Calu3 (cell line): Measurements from ENCODE around the gene TGFB1I1. TPM values are rescaled to one million over a fixed set of nuclear protein-coding genes. Genes with fewer than 3 reads are reported as not detected.
A peak's percentile ranks its signal among the peaks of the same experiment; 100 is the strongest.

Experiments used
- BruUV-seq: library from RNA; stranded (reverse); fragments of 400-500 nt; replicated peaks from 2 replicates; lab custom pipeline; 2021; lab: Mats Ljungman, UMichigan
- CTCF ChIA-PET: fragments of 300-600 bp; sonication (Branson Sonifier 250); formaldehyde crosslinking; loops from one replicate; lab custom pipeline; 2022; ENCODE audit warnings: antibody characterized with exemption; lab: Charles Lee
- DNase-seq: peaks from one replicate; pipeline ENCODE4 v3.0.0; 2022
- H3K27ac Mint-ChIP-seq: one replicate; pipeline ENCODE4 v1.8.0; 2022; ENCODE audit warnings: mixed read lengths; ENCODE audit not compliant: unreplicated experiment
- H3K27me3 Mint-ChIP-seq: one replicate; pipeline ENCODE4 v1.8.0; 2022; ENCODE audit warnings: mixed read lengths; ENCODE audit not compliant: unreplicated experiment
- H3K36me3 Mint-ChIP-seq: one replicate; pipeline ENCODE4 v1.8.0; 2022; ENCODE audit warnings: mild to moderate bottlenecking, moderate library complexity, mixed read lengths; ENCODE audit not compliant: insufficient read depth, unreplicated experiment
- H3K4me1 Mint-ChIP-seq: one replicate; pipeline ENCODE4 v1.8.0; 2022; ENCODE audit warnings: mild to moderate bottlenecking, low read depth, mixed read lengths; ENCODE audit not compliant: unreplicated experiment
- H3K4me3 Mint-ChIP-seq: one replicate; pipeline ENCODE4 v1.8.0; 2022; ENCODE audit warnings: mild to moderate bottlenecking, low read depth, moderate library complexity, mixed read lengths; ENCODE audit not compliant: unreplicated experiment
- H3K9me3 Mint-ChIP-seq: one replicate; pipeline ENCODE4 v1.8.0; 2022; ENCODE audit warnings: low read depth, mixed read lengths; ENCODE audit not compliant: unreplicated experiment
- intact Hi-C: fragments of 100-400 bp; cut with micrococcal nuclease; formaldehyde crosslinking; loops from one replicate; pipeline ENCODE4 v1.10.0; 2022; ENCODE audit not compliant: unreplicated experiment
- total RNA-seq: library from RNA; stranded (reverse); gene quantifications from 2 replicates; pipeline ENCODE4 v1.2.3, GENCODE V29; 2022
- TF ChIP-seq, protein P1 (sequence below): fragments of 200-600 bp; IDR thresholded peaks from one replicate; pipeline ENCODE4 v1.8.0; 2022; ENCODE audit warnings: antibody characterized with exemption; ENCODE audit not compliant: unreplicated experiment

Gene TGFB1I1
- total RNA-seq, 1 experiment from 2014 or later = 18.7 TPM

DNA sequence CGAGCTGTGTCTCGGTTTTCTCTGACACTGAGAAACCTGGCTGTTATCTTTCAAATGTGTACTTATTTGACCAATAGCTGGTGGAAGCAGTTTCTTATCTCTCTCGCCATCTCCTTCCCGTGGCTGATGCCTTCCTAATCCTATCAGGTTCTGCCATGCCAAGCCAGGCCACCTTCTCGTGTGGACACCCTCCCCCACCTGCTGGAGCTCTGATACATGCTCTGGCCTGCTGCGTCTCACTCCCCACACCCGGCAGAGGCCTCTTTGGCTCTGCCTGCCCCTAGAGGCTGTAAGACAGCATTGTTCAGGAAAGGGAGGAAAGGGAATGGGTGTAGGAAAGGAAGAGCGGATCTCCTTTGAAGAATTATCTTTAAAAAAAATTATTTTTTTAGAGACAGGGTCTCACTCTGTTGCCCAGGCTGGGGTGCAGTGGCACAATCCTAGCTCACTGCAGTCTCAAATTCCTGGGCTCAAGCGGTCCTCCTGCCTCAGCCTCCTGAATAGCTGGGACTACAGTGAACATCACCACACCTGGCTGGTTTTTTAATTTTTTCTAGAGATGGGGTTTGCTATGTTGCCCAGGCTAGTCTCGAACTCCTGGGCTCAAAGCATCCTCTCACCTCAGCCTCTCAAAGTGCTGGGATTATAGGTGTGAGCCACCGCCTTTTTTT, 20.1 kb upstream of the TGFB1I1 start:
- no peaks in the 10 kb centered on the region for H3K9me3 Mint-ChIP-seq
- TF ChIP-seq, protein P1, sequence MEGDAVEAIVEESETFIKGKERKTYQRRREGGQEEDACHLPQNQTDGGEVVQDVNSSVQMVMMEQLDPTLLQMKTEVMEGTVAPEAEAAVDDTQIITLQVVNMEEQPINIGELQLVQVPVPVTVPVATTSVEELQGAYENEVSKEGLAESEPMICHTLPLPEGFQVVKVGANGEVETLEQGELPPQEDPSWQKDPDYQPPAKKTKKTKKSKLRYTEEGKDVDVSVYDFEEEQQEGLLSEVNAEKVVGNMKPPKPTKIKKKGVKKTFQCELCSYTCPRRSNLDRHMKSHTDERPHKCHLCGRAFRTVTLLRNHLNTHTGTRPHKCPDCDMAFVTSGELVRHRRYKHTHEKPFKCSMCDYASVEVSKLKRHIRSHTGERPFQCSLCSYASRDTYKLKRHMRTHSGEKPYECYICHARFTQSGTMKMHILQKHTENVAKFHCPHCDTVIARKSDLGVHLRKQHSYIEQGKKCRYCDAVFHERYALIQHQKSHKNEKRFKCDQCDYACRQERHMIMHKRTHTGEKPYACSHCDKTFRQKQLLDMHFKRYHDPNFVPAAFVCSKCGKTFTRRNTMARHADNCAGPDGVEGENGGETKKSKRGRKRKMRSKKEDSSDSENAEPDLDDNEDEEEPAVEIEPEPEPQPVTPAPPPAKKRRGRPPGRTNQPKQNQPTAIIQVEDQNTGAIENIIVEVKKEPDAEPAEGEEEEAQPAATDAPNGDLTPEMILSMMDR = peak; percentile 81
- H3K27ac Mint-ChIP-seq = peak overlapping the region; percentile 10
- H3K27me3 Mint-ChIP-seq = no peaks in the 10 kb centered on the region
- H3K4me3 Mint-ChIP-seq = no peak overlapping the region
- BruUV-seq = no TSS peak
- peaks cover 21% of the 10 kb centered on the region for H3K4me1 Mint-ChIP-seq
- peaks cover 35% of the 10 kb centered on the region for H3K36me3 Mint-ChIP-seq
- CTCF ChIA-PET = interaction anchor here (0.6 to 1.7 kb wide), 8 partner anchors 9 to 467 kb away, joined by 3 to 11 read pairs (median 4); partner anchors contain the start of genes HSD3B7, KAT8, ZNF267 and ZNF843
- intact Hi-C loops = loop anchor here (5.0 to 10.0 kb wide), 3 partner anchors 35 to 415 kb away; no protein-coding TSS in a partner anchor
- DNase-seq = peak; percentile 83

DNA sequence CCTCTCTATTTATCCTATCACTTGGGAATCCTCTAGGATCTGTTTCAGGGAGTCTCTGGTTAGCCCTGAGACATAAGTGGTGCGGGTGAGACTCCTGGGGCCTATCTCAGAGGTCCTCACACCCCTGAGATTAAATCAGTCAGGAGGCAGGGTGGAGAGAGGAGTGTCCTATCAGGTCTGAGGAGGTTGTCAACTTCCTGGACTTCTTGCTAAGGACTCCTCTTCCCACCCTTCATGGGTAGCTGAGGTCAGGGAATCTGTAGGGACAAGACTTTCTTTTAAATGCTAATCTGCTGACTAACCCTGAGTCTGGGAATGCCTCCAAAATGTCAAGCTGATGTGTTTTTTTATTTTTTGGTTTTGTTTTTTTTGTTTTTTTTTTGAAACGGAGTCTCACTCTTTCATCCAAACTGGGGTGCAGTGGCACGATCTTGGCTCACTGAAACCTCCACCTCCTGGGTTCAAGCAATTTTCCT, 19.3 kb upstream of the TGFB1I1 start:
- CTCF ChIA-PET = interaction anchor here (0.6 to 1.7 kb wide), 3 partner anchors 10 to 468 kb away, joined by 3 to 5 read pairs (median 3); partner anchors contain the start of genes HSD3B7 and ZNF843
- no TSS peak for BruUV-seq
- Mint-ChIP-seq H3K4me1 (peaks cover 21% of the 10 kb centered on the region), H3K4me3 (no peak overlapping the region), H3K36me3 (peaks cover 37% of the 10 kb centered on the region), H3K27ac (no peak overlapping the region), H3K27me3 (no peaks in the 10 kb centered on the region), H3K9me3 (no peaks in the 10 kb centered on the region)
- intact Hi-C loops = loop anchor here (5.0 to 10.0 kb wide), 3 partner anchors 35 to 415 kb away; no protein-coding TSS in a partner anchor
- TF ChIP-seq, protein P1 = no peak
- no peak for DNase-seq

DNA sequence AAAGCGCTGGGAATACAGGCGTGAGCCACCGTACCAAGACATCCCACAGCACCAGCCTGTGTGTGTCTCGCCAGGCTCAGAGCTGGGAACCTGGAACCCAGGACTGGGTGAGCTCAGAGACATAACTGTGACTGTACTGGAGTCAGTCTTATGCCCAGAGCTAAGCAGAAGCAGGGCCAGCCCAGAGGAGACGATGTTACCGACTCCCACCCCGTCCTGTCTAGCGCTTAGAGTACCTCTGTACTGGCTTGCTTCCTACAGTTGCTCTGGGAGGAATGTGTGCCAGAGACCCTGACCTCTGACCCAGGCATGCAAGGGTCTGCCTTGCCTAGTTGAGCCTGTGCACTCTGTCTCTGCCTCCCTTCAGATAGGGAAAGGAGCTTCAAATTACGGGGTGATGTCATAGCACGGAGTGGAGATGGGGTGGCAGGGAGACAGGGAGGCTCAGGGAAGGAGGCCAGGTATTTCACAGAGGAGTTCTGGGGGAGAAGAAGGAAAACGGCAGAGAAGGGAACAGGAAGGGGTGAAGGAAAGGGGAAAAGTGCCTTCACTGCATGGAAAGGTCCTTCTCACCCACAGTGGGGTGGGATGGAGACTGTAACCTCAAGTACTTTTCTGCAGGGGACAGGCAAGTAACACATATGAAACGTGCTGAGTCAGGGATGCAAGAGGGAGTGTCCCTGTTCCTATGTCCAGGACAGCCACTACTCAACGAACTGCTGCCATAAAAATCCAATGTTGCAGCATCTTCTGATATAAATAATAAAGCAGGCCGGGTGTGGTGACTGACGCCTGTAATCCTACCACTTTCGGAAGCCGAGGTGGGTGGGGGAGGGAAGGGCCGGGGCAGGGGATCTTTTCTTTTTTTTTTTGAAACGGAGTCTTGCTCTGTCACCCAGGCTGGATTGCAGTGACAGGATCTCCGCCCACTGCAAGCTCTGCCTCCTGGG, 18.4 kb upstream of the TGFB1I1 start:
- TF ChIP-seq, protein P1 = no peak
- DNase-seq = no peak
- no peaks in the 10 kb centered on the region for H3K9me3 Mint-ChIP-seq
- H3K27ac Mint-ChIP-seq = peak overlapping the region; percentile 64
- CTCF ChIA-PET = interaction anchor here (0.6 kb wide), 2 partner anchors 34 to 468 kb away, joined by 3 to 6 read pairs; partner anchors contain the start of gene HSD3B7
- intact Hi-C loops = loop anchor here (5.0 to 10.0 kb wide), 3 partner anchors 34 to 414 kb away; no protein-coding TSS in a partner anchor
- H3K27me3 Mint-ChIP-seq = no peaks in the 10 kb centered on the region
- H3K4me1 Mint-ChIP-seq = peaks cover 21% of the 10 kb centered on the region
- H3K36me3 Mint-ChIP-seq = peaks cover 46% of the 10 kb centered on the region
- BruUV-seq = no TSS peak
- H3K4me3 Mint-ChIP-seq = peak overlapping the region; percentile 19
